ENCODE results near the gene EPHB3. TPM values are rescaled to one million over a fixed set of nuclear protein-coding genes. Genes with fewer than 3 reads are reported as not detected.
"Not testable (repeated sequence)": the region's sequence is repeated elsewhere in the genome, so short reads cannot be mapped to it uniquely, and the experiment has no call there.

EPHB3 gene
- polyA plus RNA-seq, 4 donors = 25.5 to 32.1 (median 28.7) TPM

GRCh38 chr3:184617306-184617705 is 55.7 kb downstream of the EPHB3 start:
- DNase-seq (ENCODE audit: low read depth in 4 of 4, low spot score in 2 of 4) = not testable (repeated sequence)

DNA sequence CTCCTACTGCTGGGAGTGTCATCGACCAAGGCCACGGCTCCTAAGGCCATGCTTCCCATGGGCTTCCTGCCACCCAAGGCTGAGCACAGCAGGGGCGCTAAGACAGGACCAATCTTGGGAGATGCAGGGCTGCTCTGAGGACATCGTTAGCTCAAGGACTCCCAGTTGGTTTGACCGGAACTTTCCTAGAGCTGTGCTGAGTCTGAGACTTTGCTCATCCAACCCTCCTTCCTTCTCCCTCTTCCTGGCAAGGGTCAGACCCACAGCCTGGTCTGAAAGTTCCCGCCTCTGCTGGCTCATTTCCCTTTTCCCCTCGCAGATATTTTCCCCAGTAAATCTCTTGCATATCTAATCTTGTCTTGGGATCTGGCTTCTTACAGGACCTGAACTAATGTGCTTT is 57.2 kb downstream of the EPHB3 start:
- no peak for DNase-seq (ENCODE audit: low read depth in 4 of 4, low spot score in 2 of 4)

GRCh38 chr3:184619369-184619768 is 57.8 kb downstream of the EPHB3 start:
- no peak for DNase-seq (ENCODE audit: low read depth in 4 of 4, low spot score in 2 of 4)

DNA sequence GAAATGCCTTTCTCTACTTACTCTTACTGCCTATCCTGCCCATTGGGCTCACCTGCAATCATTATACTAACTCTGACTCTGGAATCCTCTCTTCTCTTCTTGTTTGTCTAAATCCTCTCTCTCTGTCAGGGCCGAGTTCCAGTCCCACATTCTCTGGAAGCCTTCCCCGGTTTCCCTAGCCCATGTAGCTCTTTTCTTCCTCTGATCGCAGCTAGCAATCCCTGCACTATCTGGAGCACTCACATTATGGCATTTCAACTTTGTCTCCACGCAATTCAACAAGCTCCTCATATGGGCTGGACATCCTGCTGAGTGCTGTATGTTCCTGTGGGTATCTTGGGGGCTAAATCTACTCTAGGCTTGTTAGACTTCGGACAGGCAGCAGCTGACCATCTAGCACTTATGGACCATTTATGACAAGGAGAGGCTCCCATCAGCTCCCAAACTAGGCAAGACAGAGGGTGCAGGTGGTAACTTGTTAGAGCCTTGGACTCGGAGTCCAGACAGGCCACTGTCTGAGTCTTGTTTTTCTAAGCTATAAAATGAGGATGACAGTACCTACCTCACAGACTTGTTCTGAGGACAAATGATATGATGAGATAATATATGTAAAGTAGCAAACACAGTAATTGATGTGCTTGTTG is 58.3 kb downstream of the EPHB3 start:
- no peak for DNase-seq (ENCODE audit: low read depth in 4 of 4, low spot score in 2 of 4)

DNA sequence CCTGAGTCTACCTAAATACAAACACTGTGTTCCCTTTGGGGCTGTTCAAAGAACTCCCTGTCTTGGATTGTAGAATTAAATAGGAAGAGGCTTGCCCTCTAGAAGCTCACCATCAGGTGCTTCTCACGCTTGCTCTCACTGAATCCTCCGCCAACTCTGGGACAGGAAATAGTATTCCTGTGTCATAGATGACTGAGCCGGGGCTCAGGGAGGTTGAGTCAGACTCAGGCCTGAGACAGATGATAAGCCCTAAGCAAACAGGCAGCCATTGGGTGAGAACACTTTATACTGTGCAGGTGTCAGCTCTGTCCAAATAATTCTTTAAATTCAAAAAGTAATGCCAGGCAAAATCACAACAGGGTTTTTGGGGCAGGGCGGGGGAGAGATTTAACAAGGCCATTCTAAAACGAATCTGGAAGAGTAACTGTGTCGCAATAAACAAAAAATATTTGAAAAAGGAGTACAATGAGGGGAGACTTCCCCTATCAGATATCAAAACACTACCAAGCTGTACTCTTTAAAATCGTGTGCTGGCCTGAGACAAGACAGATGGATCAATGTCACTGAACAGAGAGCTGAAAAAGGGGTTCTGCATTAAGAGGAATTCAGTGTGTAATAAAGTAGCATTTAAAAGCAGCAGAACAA is 59.0 kb downstream of the EPHB3 start:
- DNase-seq (ENCODE audit: low read depth in 4 of 4, low spot score in 2 of 4) = no peak

- DNase-seq (ENCODE audit: low read depth in 4 of 4, low spot score in 2 of 4) = not testable (repeated sequence)
Observed at GRCh38 chr3:184622156-184622555, 60.6 kb downstream of the EPHB3 start.

- no peak for DNase-seq (ENCODE audit: low read depth in 4 of 4, low spot score in 2 of 4)
Observed at GRCh38 chr3:184626923-184627322, 65.3 kb downstream of the EPHB3 start.

GRCh38 chr3:184629555-184630160 is 68.1 kb downstream of the EPHB3 start:
- no peak for DNase-seq (ENCODE audit: low read depth in 4 of 4, low spot score in 2 of 4)

- DNase-seq (ENCODE audit: low read depth in 4 of 4, low spot score in 2 of 4) = no peak
Observed at GRCh38 chr3:184630861-184631471, 69.4 kb downstream of the EPHB3 start.

- DNase-seq (ENCODE audit: low read depth in 4 of 4, low spot score in 2 of 4) = no peak
Observed at GRCh38 chr3:184631472-184631861, 69.9 kb downstream of the EPHB3 start.

Other genes starting within 250 kb of the EPHB3 start
- 100 to 1,000 TPM; 161 to 227 (median 197) TPM for gene EIF4G1, start 247.2 kb upstream of the EPHB3 start, polyA plus RNA-seq (ENCODE audit: insufficient read length in 4 of 4)
- 10 to 100 TPM in 3 of 4 donors, 1 to 10 TPM in 1; 9.7 to 15.8 (median 13.0) TPM for gene FAM131A, start 224.2 kb upstream of the EPHB3 start, polyA plus RNA-seq (ENCODE audit: insufficient read length in 4 of 4)
- gene CLCN2, start 200.2 kb upstream of the EPHB3 start, polyA plus RNA-seq (ENCODE audit: insufficient read length in 4 of 4) = 10 to 100 TPM; 10.2 to 16.3 (median 13.3) TPM
- gene POLR2H, start 200.1 kb upstream of the EPHB3 start, polyA plus RNA-seq (ENCODE audit: insufficient read length in 4 of 4) = 100 to 1,000 TPM in 2 of 4 donors, 10 to 100 TPM in 2; 81.9 to 120 (median 101) TPM
- gene THPO, start 183.6 kb upstream of the EPHB3 start, polyA plus RNA-seq (ENCODE audit: insufficient read length in 4 of 4) = 1 to 10 TPM; 2.0 to 2.7 (median 2.5) TPM
- gene CHRD, start 181.7 kb upstream of the EPHB3 start, polyA plus RNA-seq (ENCODE audit: insufficient read length in 4 of 4) = 10 to 100 TPM; 12.8 to 17.3 (median 14.1) TPM
- 100 to 1,000 TPM in 1 of 4 donors, 10 to 100 TPM in 3; 91.5 to 113 (median 92.2) TPM for gene MAGEF1, start 150.3 kb downstream of the EPHB3 start, polyA plus RNA-seq (ENCODE audit: insufficient read length in 4 of 4)

Measured in left renal cortex interstitium (tissue), 4 donors.